AG04449 (cell line): ENCODE measurements around the gene IQCM.

ENCODE experiments used
- CTCF ChIA-PET: fragments of 350-600 bp; formaldehyde crosslinking; extraction: SDS; loops from one replicate; lab custom pipeline; 2021; ENCODE audit warnings: antibody characterized with exemption; lab: Yijun Ruan, JAX
- POLR2A ChIA-PET: fragments of 400-600, 350-600 bp; formaldehyde crosslinking; extraction: SDS; loops from one replicate; lab custom pipeline; 2020; ENCODE audit warnings: antibody characterized with exemption, inconsistent platforms; lab: Yijun Ruan, JAX
- DNase-seq: peaks from one replicate; pipeline ENCODE4 v3.0.0-alpha.2; 2010; ENCODE audit warnings: low read depth, low spot score
- H3K4me3 ChIP-seq: 2 replicates; pipeline ENCODE4 v1.5.1; 2011; ENCODE audit warnings: low read depth, mild to moderate bottlenecking, control low read depth, low read length
- CTCF ChIP-seq: IDR thresholded peaks from one replicate; pipeline ENCODE4 v1.5.1; 2011; ENCODE audit warnings: mild to moderate bottlenecking, moderate library complexity, low read length, control low read depth, inconsistent platforms; ENCODE audit not compliant: insufficient read depth; ENCODE audit errors: missing control alignments

IQCM gene

GRCh38 chr4:149328161-149328560, 487.5 kb downstream of the IQCM start:
- CTCF ChIA-PET = interaction anchor here (1.7 kb wide), 1 partner anchor 44 kb away, joined by 3 read pairs; no protein-coding TSS in a partner anchor
- no peak for TF ChIP-seq CTCF
- POLR2A ChIA-PET = no interaction called here
- no peak for DNase-seq
- no peak overlapping the region for H3K4me3 ChIP-seq

- POLR2A ChIA-PET = no interaction called here
- no peak for DNase-seq
- CTCF ChIA-PET = no interaction called here
- H3K4me3 ChIP-seq = no peak overlapping the region
- TF ChIP-seq CTCF = no peak
These were observed 493.4 kb downstream of the IQCM start for GRCh38 chr4:149322203-149322602.

- POLR2A ChIA-PET = no interaction called here
- TF ChIP-seq CTCF = no peak
- CTCF ChIA-PET = no interaction called here
- H3K4me3 ChIP-seq = no peak overlapping the region
- no peak for DNase-seq
These were observed 494.2 kb downstream of the IQCM start for GRCh38 chr4:149321438-149321837.

GRCh38 chr4:149311076-149311475, 504.6 kb downstream of the IQCM start:
- no peak for DNase-seq
- TF ChIP-seq CTCF = no peak
- no peak overlapping the region for H3K4me3 ChIP-seq
- ChIA-PET POLR2A (no interaction called here), CTCF (interaction anchor here (0.7 kb wide), 1 partner anchor 586 kb away, joined by 3 read pairs; no protein-coding TSS in a partner anchor)

- H3K4me3 ChIP-seq = no peak overlapping the region
- DNase-seq = no peak
- POLR2A ChIA-PET = no interaction called here
- no peak for TF ChIP-seq CTCF
- CTCF ChIA-PET = no interaction called here
These were observed 509.1 kb downstream of the IQCM start for GRCh38 chr4:149306537-149306936.
